GOT3 (cell line): Measurements from ENCODE around the gene NECAP2.
"Not testable (repeated sequence)": the region's sequence is repeated elsewhere in the genome, so short reads cannot be mapped to it uniquely, and the experiment has no call there.

Experiments
- DNase-seq: peaks from one replicate; lab custom pipeline; 2025; ENCODE audit warnings: mixed read lengths; lab: John Stamatoyannopoulos, UW

Gene NECAP2

DNA sequence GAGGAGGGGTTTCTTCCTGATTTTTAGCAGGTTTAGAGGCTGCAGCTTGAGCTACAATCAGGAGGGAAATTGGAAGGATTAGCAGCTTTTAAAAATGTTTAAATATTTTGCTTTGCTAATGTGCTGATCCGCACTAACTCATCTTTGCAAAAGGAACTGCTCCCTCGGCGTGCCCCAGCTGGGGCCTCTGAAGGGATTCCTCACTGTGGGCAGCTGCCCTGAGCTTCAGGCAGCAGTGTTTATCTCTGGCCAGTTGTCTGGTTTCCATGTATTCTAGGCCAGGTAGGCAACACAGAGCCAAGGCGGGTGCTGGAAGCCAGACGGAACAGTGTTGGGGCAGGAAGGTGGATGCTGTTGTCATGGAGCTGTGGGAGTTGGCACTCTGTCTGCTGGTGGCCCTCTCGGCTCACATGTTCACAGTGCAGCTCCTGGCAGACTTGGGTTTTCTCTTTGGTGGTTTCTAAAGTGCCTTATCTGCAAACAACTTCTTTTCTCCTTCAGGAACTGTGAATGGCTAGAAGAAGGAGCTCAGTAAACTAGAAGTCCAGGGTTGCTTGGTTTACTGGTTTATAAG, 18.9 kb downstream of the NECAP2 start:
- DNase-seq = no peak

DNA sequence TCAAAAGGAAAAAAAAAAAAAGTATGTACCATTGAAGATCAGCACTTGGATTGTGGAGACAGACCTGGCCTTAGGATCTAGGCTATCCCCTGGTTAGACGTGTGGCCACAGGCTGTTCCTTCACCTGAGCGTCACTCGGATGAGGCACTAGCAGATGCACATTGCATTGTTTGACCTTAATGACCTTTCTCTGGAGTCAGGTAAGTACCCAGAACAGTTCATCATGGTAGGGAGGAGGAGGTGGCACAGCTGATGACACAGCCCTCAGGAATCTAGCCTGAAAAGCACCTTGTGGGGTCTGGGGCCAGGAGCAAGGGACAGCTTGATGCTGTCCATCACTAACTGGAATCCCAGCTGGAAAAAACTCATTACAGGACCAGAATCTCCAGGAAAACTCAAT, 21.2 kb downstream of the NECAP2 start:
- DNase-seq = no peak

GRCh38 chr1:16462773-16463330, 22.3 kb downstream of the NECAP2 start:
- DNase-seq = no peak

GRCh38 chr1:16464917-16465625, 24.5 kb downstream of the NECAP2 start:
- no peak for DNase-seq

GRCh38 chr1:16468558-16468957, 28.0 kb downstream of the NECAP2 start:
- DNase-seq = no peak

- no peak for DNase-seq
Measured at GRCh38 chr1:16474166-16474800, 33.8 kb downstream of the NECAP2 start.

DNA sequence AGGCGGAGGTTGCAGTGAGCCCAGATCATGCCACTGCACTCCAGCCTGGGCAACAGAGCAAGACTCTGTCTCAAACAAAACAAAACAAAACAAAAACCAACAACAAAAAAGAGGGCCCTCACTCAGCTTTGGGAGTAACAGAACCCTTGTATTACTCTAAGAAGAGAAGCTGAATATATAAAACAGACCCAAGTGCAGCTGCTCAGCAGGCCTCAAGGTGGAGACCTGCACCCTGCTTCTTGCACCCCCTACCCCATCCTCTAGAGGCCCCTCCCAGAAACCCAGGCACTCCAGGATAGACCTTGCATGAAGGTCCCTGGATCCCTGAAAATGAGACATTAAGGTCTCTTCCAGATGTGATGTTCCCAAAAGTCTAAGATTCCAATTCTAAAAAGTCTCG, 34.4 kb downstream of the NECAP2 start:
- not testable (repeated sequence) for DNase-seq

- DNase-seq = not testable (repeated sequence)
Measured at GRCh38 chr1:16475771-16476770, 35.5 kb downstream of the NECAP2 start.

DNA sequence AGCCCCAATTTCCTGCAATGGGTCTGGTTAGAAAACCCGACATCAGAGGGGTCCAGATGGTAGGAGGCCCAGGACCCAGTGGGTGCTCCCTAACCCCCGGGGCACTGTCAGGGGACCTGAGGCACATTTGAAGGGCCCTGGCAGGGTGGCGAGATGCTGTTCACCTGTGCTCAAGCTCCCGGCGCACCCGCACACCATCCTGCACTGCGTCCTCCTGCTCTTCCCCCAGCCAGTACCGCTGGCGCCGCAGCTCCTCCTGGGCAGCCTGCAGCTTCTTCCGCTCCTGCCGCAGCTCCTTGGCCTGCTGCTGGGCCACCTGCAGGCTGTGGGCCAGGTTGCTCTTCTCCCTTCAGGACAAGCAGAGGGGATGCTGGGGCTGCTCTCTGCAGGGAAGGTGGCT, 37.6 kb downstream of the NECAP2 start:
- no peak for DNase-seq

GRCh38 chr1:16483146-16483545, 42.6 kb downstream of the NECAP2 start:
- not testable (repeated sequence) for DNase-seq

DNA sequence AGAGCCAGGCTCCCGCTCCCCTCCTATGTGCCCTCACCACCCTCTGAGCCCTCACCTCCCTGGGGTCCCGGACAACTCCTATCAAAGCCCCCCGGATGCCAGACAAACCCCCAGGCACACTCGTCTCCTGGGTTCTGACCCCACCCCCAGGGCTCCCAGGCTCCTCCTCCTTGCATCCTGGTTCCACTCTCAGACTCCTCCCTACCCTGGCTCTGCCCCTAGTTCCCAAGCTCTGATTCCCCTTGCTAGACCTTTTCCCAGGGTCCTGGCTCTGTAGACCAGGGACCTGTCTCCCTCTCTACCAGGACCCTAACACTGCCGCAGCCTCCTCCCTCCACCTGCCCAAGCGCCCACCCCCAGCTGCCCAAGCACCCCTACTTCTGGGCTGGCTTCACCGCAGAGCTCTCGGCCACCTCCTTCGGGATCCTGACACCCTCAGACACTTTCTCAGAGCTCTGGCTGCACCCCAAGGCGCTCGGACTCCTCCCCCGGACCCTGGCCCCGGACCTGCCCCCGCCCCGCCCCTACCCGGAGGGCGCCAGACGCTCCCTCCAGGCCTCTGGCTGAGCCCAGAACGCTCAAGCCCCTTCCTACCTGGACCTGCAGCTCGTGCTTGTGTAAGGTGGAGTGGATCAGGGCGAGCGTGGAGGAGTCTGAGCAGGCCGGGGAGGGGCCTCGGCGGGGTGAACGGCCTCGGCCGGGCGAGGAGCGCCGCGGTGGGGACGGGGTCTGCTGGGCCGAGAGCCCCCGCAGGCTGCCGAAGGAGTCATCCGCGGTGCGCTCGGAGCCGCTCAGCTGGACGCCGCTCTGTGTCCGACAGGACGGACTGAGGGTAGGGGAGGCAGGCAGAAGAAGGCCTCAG, 43.3 kb downstream of the NECAP2 start:
- not testable (repeated sequence) for DNase-seq

DNA sequence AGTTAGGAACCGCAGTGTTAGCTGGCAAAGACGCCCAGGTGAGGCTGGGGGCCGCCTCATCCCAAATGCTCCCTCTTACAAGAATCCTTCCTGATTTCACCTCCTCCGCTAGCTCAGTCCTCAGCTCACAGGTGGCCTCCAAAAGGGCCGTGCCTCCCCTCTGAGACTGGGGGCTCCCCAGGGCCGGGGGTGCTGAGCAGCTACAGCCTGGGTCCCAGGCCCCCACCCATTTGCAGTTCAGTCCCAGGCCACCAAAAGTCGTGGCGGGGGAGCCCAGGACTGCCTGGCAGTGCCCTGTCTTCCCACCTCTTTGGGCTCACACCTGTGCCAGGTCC, 43.9 kb downstream of the NECAP2 start:
- no peak for DNase-seq

DNA sequence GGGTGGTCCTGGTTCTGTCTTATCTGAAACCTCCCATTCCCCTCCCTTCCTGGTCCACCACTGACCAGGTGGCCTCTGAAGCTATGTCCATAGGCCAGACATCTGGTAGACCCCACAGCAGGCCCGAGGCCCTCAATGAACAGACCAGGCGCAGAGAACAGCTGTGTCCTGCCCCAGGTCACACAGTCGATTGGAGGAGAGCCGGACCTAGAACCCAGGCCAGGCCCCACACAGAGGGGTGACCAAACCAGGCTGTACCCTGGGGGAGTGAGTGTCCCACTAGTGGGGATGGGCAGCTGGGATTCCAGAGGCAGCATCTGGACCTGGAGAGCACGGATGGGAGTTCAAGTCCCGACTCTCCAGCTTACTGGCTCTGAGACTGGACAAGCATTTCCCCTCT, 44.4 kb downstream of the NECAP2 start:
- no peak for DNase-seq

DNA sequence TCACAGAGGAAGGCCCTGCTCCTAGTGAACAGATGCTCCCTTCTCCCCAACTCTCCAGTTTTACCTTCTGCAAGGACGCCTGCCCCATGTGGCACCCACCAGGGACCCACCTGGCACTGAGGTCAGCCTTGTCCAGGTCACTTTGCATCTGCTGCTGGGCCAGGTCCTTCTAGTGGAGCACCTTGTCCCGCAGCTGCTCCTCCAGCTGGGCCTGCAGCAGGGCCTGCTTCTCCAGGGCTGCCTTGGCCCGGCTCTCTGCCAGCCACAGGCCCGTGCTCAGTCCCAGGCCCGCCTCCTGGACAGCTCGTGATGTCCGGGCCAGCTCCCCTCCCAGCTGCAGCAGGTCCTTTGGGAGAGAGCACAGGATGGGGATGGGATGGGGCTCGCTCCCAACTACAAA, 45.8 kb downstream of the NECAP2 start:
- not testable (repeated sequence) for DNase-seq

GRCh38 chr1:16487011-16487410, 46.5 kb downstream of the NECAP2 start:
- DNase-seq = not testable (repeated sequence)

DNA sequence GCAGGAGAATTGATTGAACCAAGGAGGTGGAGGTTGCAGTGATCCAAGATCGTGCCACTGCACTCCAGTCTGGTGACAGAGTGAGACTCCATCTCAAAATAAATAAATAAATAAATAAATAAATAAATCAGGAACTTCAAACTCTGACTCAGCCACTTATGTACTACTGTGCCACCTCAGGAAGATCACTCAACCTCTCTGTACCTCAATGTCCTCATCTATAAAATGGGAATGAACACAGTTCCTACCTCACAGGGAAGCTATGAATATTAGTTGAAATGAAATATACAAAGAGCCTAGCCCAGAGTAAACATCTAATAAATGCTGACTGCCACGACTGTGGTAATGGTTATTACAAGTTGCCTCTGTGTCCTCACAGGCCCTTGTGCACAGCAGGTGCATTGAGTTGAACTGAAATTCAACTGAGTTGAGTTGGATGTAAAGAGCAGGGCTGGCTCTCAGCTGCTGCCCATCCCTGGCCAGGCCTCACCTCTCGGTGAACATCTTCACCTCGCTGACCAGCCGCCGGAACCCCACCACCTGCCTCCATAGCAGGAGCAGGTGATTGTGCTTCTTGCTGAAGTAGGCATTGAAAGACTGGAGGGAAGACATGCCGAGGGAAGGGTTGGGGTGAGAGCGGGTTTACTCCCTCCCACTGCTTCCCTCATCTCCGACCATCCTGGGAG, 48.8 kb downstream of the NECAP2 start:
- not testable (repeated sequence) for DNase-seq

GRCh38 chr1:16491056-16491675, 50.6 kb downstream of the NECAP2 start:
- DNase-seq = no peak

DNA sequence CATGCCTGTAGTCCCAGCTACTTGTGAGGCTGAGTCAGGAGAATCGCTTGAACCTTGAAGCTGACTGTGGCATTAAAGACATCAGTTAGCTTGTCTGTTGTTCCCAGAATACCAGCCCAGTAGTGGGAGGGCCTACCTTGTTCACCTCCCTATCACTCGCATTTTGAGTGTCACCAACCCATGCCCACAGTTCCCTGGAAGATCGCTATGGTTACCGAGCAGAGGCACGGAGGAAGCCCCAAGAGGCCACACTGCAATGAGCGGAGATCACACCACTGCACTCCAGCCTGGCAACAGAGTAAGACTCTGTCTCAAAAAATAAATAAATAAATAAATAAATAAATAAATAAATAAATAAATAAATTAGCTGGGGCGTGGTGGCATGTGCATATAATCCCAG, 52.4 kb downstream of the NECAP2 start:
- DNase-seq = not testable (repeated sequence)

GRCh38 chr1:16493731-16494130, 53.2 kb downstream of the NECAP2 start:
- DNase-seq = not testable (repeated sequence)

GRCh38 chr1:16497474-16497904, 57.0 kb downstream of the NECAP2 start:
- not testable (repeated sequence) for DNase-seq
